Omental fat pad (tissue), 4 donors: ENCODE data around the gene WT1. TPM values are rescaled to one million over a fixed set of nuclear protein-coding genes. Genes with fewer than 3 reads are reported as not detected.

Experiments used
- ATAC-seq: fragments of 150-250 bp; one replicate; pipeline ENCODE4 v1.9.1; 2016; ENCODE audit warnings: mild to moderate bottlenecking, moderate library complexity; ENCODE audit not compliant: low FRiP score
- DNase-seq: peaks from one replicate; pipeline ENCODE4 v3.0.0-alpha.2; 2019; ENCODE audit warnings: low spot score
- total RNA-seq, 4 donors: library from RNA; depleted of rRNA; stranded (reverse); fragments of >200 nt; gene quantifications; one replicate each; pipeline ENCODE4 v1.1.0, GENCODE V29; 2016
- TF ChIP-seq, protein P1 (sequence below), 3 donors: fragments of 450-650 bp; IDR thresholded peaks; one replicate each; pipeline ENCODE4 v1.5.1; 2016 to 2017; ENCODE audit warnings: antibody characterized with exemption in 3 of 3, mild to moderate bottlenecking in 3 of 3, moderate library complexity in 2 of 3

Gene WT1
- total RNA-seq, 4 donors from 2014 or later = 5.5 to 78.0 (median 44.1) TPM

- TF ChIP-seq, protein P1, sequence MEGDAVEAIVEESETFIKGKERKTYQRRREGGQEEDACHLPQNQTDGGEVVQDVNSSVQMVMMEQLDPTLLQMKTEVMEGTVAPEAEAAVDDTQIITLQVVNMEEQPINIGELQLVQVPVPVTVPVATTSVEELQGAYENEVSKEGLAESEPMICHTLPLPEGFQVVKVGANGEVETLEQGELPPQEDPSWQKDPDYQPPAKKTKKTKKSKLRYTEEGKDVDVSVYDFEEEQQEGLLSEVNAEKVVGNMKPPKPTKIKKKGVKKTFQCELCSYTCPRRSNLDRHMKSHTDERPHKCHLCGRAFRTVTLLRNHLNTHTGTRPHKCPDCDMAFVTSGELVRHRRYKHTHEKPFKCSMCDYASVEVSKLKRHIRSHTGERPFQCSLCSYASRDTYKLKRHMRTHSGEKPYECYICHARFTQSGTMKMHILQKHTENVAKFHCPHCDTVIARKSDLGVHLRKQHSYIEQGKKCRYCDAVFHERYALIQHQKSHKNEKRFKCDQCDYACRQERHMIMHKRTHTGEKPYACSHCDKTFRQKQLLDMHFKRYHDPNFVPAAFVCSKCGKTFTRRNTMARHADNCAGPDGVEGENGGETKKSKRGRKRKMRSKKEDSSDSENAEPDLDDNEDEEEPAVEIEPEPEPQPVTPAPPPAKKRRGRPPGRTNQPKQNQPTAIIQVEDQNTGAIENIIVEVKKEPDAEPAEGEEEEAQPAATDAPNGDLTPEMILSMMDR (IDR thresholded peaks at IDR 0.05) = no peak
- ATAC-seq = peak; percentile 79
- no peak for DNase-seq
Observed at GRCh38 chr11:32388871-32389770, 46.2 kb downstream of the WT1 start.

- ATAC-seq (no peak), DNase-seq (no peak)
- TF ChIP-seq, protein P1 (IDR thresholded peaks at IDR 0.05) = no peak
Observed at GRCh38 chr11:32388365-32388764, 47.0 kb downstream of the WT1 start.

- DNase-seq (no peak), ATAC-seq (no peak)
- TF ChIP-seq, protein P1 (IDR thresholded peaks at IDR 0.05) = no peak
Observed at GRCh38 chr11:32387411-32387810, 47.9 kb downstream of the WT1 start.

DNA sequence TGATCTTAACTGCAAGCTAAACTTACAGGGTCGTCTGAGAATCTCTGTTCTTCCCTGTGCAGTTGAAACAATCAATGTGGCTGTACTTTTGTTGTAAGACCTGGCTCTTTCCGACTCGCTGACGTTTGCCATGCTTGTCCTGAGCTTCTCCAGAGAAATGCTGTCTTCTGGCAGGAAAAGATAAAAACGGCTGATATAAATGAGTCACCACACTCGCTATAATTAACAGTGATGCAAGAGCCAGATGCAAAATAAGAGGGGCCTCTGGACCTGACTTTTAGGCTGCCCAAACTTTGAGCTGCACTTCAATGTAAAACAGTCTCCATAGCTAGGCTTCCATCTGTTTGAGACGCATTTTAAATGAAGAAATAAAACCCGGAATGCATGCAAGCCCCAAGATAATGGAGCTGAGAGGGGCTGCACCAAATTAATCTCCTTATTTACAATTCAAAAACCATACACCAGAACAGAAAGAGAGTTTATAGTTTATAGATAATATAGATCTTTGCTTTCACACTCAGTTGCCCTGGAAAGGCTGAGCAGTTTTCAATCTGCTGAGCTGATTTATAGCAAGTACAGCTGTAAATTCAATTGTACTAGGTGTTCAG lies 48.5 kb downstream of the WT1 start:
- TF ChIP-seq, protein P1 (IDR thresholded peaks at IDR 0.05) = no peak
- ATAC-seq (peak; percentile 13), DNase-seq (no peak)

DNA sequence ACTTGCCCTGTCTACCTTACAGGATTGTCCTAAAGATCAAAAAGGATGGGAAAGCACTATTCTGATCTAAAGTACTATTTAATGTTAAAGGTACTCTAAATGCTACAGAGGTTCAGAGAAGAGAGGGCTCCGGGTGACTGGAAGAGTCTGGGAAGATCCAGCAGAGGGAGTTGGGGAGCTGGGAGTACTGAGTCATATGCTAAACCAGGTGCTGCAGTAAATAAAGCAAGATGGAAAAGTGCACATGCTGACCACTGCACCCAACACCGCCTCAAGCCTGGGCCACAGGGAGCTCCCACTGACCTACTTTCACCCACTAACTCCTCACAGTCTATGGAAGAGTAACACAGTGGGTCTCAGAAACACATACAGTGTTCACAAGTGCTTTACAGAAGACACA lies 49.3 kb downstream of the WT1 start:
- TF ChIP-seq, protein P1 (IDR thresholded peaks at IDR 0.05) = no peak
- peak; percentile 20 for ATAC-seq
- DNase-seq = no peak

DNA sequence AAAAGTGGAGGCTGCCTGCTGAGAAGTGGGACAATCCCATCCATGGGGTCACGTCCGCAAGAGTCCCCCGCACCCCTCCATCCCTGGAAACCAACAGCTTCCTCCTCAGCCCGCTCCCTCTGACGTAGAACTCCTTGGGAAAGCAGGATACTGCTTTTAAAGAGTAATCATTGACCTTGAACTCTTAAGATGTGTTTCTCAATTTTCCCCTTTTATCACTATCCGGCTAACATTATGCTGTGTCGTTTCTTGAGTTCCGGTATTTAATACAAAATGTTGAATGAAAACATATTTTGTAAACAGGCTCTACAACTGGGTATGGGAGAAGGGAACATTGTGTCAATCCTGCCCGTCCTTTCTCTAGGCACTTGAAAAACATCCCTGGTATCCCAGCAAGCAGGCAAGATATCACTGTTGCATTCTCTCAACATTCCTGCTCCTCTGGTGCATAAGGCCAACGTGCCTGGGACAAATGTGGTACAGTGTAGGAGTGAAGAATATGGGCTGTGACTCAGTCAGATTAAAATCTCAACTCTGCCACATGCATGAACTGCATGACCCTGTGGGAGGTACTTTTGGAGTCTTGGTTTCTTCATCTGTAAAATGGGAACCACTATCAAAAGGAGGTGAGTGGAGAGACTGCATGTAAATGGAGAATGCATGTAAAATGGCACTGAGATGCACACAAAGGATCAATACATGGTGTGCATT lies 52.8 kb downstream of the WT1 start:
- no peak for DNase-seq
- TF ChIP-seq, protein P1 (IDR thresholded peaks at IDR 0.05) = no peak
- no peak for ATAC-seq
